DOHH2 (cell line): ENCODE results near the gene UMAD1.

ENCODE experiments used
- H3F3A ChIP-seq: fragments of 200-600 bp; sonication (generic), shearing (Covaris generic); 2 replicates; pipeline ENCODE4 v1.6.0; 2016; ENCODE audit warnings: antibody characterized with exemption, mild to moderate bottlenecking; ENCODE audit not compliant: control insufficient read depth, insufficient read depth
- H3K27ac ChIP-seq: fragments of 200-600 bp; sonication (generic); 2 replicates; pipeline ENCODE4 v1.5.1; 2014; ENCODE audit warnings: low read depth, mild to moderate bottlenecking, low read length, moderate library complexity
- H3K27me3 ChIP-seq: fragments of 200-600 bp; sonication (generic); 2 replicates; pipeline ENCODE4 v1.6.1; 2014; ENCODE audit warnings: mild to moderate bottlenecking, low read length, mixed read lengths; ENCODE audit not compliant: control insufficient read depth
- H3K36me3 ChIP-seq: fragments of 200-600 bp; sonication (generic); 2 replicates; pipeline ENCODE4 v1.6.1; 2014; ENCODE audit warnings: mild to moderate bottlenecking, low read length, moderate library complexity, mixed read lengths; ENCODE audit not compliant: control insufficient read depth
- H3K4me1 ChIP-seq: fragments of 200-600 bp; sonication (generic); 2 replicates; pipeline ENCODE4 v1.6.1; 2014; ENCODE audit warnings: mild to moderate bottlenecking, low read length, mixed read lengths; ENCODE audit not compliant: control insufficient read depth
- H3K4me2 ChIP-seq: fragments of 200-600 bp; sonication (generic); 2 replicates; pipeline ENCODE4 v1.6.0; 2014; ENCODE audit warnings: mild to moderate bottlenecking, low read length, moderate library complexity
- H3K4me3 ChIP-seq: fragments of 200-600 bp; sonication (generic); 2 replicates; pipeline ENCODE4 v1.5.1; 2014; ENCODE audit warnings: mild to moderate bottlenecking, low read length, mixed read lengths
- H3K79me2 ChIP-seq: fragments of 200-600 bp; sonication (generic); 2 replicates; pipeline ENCODE4 v1.6.1; 2014; ENCODE audit warnings: mild to moderate bottlenecking, low read length, mixed read lengths; ENCODE audit not compliant: control insufficient read depth
- H3K9me2 ChIP-seq: fragments of 200-600 bp; sonication (generic); replicated peaks from 2 replicates; pipeline ENCODE4 v1.6.1; 2014; ENCODE audit warnings: mild to moderate bottlenecking, low read length, mixed read lengths; ENCODE audit not compliant: control insufficient read depth
- H3K9me3 ChIP-seq: fragments of 200-600 bp; sonication (generic); 2 replicates; pipeline ENCODE4 v1.6.1; 2014; ENCODE audit warnings: antibody characterized with exemption, low read length, mixed read lengths; ENCODE audit not compliant: control insufficient read depth, insufficient read depth
- H4K20me1 ChIP-seq: fragments of 200-600 bp; sonication (generic); 2 replicates; pipeline ENCODE4 v1.6.0; 2014; ENCODE audit warnings: low read depth, mild to moderate bottlenecking, antibody characterized with exemption, low read length, moderate library complexity; ENCODE audit not compliant: control insufficient read depth, insufficient read depth
- CTCF ChIP-seq: fragments of 200-600 bp; sonication (generic); IDR thresholded peaks from one replicate; pipeline ENCODE4 v1.5.1; 2014; ENCODE audit warnings: antibody characterized with exemption, mild to moderate bottlenecking, low read depth, low read length; ENCODE audit not compliant: poor library complexity, severe bottlenecking
- EZH2phosphoT487 ChIP-seq: fragments of 200-600 bp; sonication (generic); IDR thresholded peaks from 2 replicates; pipeline ENCODE4 v1.6.1; 2017; ENCODE audit warnings: borderline replicate concordance, mild to moderate bottlenecking, antibody characterized with exemption, low read length, moderate library complexity, mixed read lengths

The UMAD1 gene

DNA sequence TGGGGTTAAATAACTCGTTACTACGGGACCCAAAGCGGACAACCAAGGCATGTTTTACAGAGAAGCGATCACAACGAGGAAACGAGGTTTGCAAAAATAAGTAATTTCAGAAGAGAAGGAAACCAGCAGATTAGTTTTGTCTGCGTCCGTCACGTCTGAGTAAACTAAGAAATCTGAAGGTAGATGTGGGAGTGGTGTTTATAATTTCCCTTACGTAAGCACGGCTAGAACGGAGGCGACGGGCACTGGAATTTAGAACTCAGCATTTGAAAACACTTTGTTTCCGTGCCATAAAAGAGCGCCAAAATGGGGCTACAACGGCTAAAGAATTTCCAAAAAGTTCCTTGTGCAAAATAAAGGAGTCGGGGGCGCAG, 718 bp upstream of the UMAD1 start:
- no peaks in the 10 kb centered on the region for H3K27me3 ChIP-seq
- no peaks in the 10 kb centered on the region for H3K9me3 ChIP-seq
- peak overlapping the region; percentile 91 for H3K4me3 ChIP-seq
- peaks cover 4% of the 10 kb centered on the region; the same call in 1 of the 2 replicates for H3F3A ChIP-seq
- no peak for TF ChIP-seq CTCF
- TF ChIP-seq EZH2phosphoT487: no peak
- H3K9me2 ChIP-seq: no peaks in the 10 kb centered on the region
- no peaks in the 10 kb centered on the region for H4K20me1 ChIP-seq
- peaks cover 48% of the 10 kb centered on the region for H3K79me2 ChIP-seq
- peaks cover 48% of the 10 kb centered on the region for H3K36me3 ChIP-seq
- H3K4me1 ChIP-seq: peaks cover 28% of the 10 kb centered on the region
- H3K4me2 ChIP-seq: peak overlapping the region; percentile 96
- H3K27ac ChIP-seq: peak overlapping the region; percentile 80

DNA sequence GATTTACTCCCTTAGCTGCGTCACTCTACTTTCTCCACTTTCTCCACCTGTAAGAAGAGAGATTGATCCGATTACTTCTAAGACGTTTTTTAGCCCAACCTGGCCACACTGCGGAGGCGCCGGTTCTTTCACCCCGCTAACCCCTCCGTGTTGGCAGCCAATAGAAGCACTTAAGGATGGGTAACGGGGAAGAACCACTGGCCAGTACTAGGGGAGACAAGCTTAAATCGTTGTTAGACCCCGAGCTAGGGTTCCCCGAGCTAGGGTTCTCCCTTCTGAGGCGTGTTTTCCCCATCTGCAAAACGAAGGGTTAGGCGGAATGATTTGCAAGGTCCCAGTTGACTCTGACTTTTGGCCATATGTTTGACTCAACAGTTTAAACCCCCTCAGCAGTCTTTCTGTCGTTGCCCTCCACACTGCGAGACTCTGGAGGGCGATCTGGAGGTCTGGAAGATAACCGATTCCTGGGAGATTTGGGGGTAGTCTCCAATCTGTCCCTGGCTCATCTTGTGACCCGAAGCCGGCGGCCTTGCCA, 644 bp downstream of the UMAD1 start:
- peaks cover 56% of the 10 kb centered on the region for H3K79me2 ChIP-seq

GRCh38 chr7:7642081-7642480, 1.5 kb downstream of the UMAD1 start:
- no peaks in the 10 kb centered on the region for H4K20me1 ChIP-seq
- H3K4me2 ChIP-seq: peak overlapping the region; percentile 69
- no peaks in the 10 kb centered on the region for H3K27me3 ChIP-seq
- peaks cover 28% of the 10 kb centered on the region for H3K4me1 ChIP-seq
- H3K36me3 ChIP-seq: peaks cover 26% of the 10 kb centered on the region
- H3F3A ChIP-seq: peaks cover 4% of the 10 kb centered on the region; the same call in 1 of the 2 replicates
- no peak overlapping the region for H3K27ac ChIP-seq
- peak overlapping the region; percentile 91 for H3K4me3 ChIP-seq
- H3K79me2 ChIP-seq: peaks cover 60% of the 10 kb centered on the region
- no peaks in the 10 kb centered on the region for H3K9me2 ChIP-seq
- TF ChIP-seq CTCF (no peak), EZH2phosphoT487 (no peak)
- H3K9me3 ChIP-seq: no peaks in the 10 kb centered on the region

More for the DNA sequence above, 644 bp downstream of the UMAD1 start:
- no peaks in the 10 kb centered on the region for H3K27me3 ChIP-seq
- H3K9me2 ChIP-seq: no peaks in the 10 kb centered on the region
- peaks cover 28% of the 10 kb centered on the region for H3K4me1 ChIP-seq
- TF ChIP-seq EZH2phosphoT487: no peak
- TF ChIP-seq CTCF: peak; percentile 17
- no peaks in the 10 kb centered on the region for H3K9me3 ChIP-seq
- H3K4me3 ChIP-seq: peak overlapping the region; percentile 91
- H3K36me3 ChIP-seq: peaks cover 35% of the 10 kb centered on the region
- peak overlapping the region; percentile 35 for H3K27ac ChIP-seq
- H4K20me1 ChIP-seq: no peaks in the 10 kb centered on the region
- peaks cover 4% of the 10 kb centered on the region; the same call in 1 of the 2 replicates for H3F3A ChIP-seq
- peak overlapping the region; percentile 69 for H3K4me2 ChIP-seq
